Naive thymus-derived CD8-positive, alpha-beta T cell (primary cell): ENCODE data around the gene MT1A. TPM values are rescaled to one million over a fixed set of nuclear protein-coding genes. Genes with fewer than 3 reads are reported as not detected.
"Not testable (repeated sequence)": the region's sequence is repeated elsewhere in the genome, so short reads cannot be mapped to it uniquely, and the experiment has no call there.

Source experiments
- ATAC-seq, 2 donors: fragments of 150-1000 bp; cut with Tn5 transposase in 1 of 2; sonication (Bioruptor Pico), chemical (Tn5 transposase) in 1 of 2; 1 replicate in 1 of 2; 2 replicates in 1 of 2; pipeline ENCODE4 v1.10.0; 2021; ENCODE audit warnings: mild to moderate bottlenecking in 2 of 2, moderate library complexity in 2 of 2
- POLR2A ChIA-PET: fragments of 350-600 bp; sonication (Branson Sonifier 250); formaldehyde crosslinking; loops from one replicate; lab custom pipeline; 2021; ENCODE audit warnings: antibody characterized with exemption; lab: Charles Lee
- DNase-seq, 10 donors: peaks; one replicate each; pipeline versions ENCODE4 v3.0.0 to v3.0.0-alpha.2; 2020 to 2022
- H3K27ac Mint-ChIP-seq, 10 donors: one replicate each; pipeline ENCODE4 v1.8.0; 2020 to 2022; ENCODE audit warnings: mild to moderate bottlenecking in 10 of 10, mixed read lengths in 10 of 10, moderate library complexity in 4 of 10, inconsistent platforms in 1 of 10
- H3K27me3 Mint-ChIP-seq, 5 donors: one replicate each; pipeline ENCODE4 v1.8.0; 2021 to 2022; ENCODE audit warnings: mixed read lengths in 5 of 5
- H3K36me3 Mint-ChIP-seq, 3 donors: one replicate each; pipeline ENCODE4 v1.8.0; 2020 to 2022; ENCODE audit warnings: mixed read lengths in 3 of 3, mild to moderate bottlenecking in 2 of 3, inconsistent platforms in 1 of 3
- H3K4me1 Mint-ChIP-seq, 4 donors: one replicate each; pipeline ENCODE4 v1.8.0; 2021 to 2022; ENCODE audit warnings: mixed read lengths in 4 of 4
- H3K4me3 Mint-ChIP-seq, 10 donors: one replicate each; pipeline ENCODE4 v1.8.0; 2020 to 2022; ENCODE audit warnings: mild to moderate bottlenecking in 10 of 10, mixed read lengths in 10 of 10, moderate library complexity in 6 of 10, inconsistent platforms in 1 of 10
- H3K9me3 Mint-ChIP-seq, 9 donors: one replicate each; pipeline ENCODE4 v1.8.0; 2020 to 2022; ENCODE audit warnings: mixed read lengths in 9 of 9, mild to moderate bottlenecking in 3 of 9, inconsistent platforms in 1 of 9, moderate library complexity in 1 of 9
- polyA plus RNA-seq, 3 donors: library from polyadenylated mRNA; unstranded; fragments of 300-500 nt; fragmentation: Illumina TruSeq; gene quantifications; one replicate each; pipeline ENCODE4 v1.2.3, GENCODE V29; 2021
- total RNA-seq, 8 experiments: library from RNA in 2 of 8; stranded (reverse) in 2 of 8; gene quantifications; one replicate each; pipeline ENCODE4 v1.2.3 and lab custom pipeline; 2021 to 2026

MT1A gene
- total and polyA plus RNA-seq, 5 experiments from 2014 or later = not detected

DNA sequence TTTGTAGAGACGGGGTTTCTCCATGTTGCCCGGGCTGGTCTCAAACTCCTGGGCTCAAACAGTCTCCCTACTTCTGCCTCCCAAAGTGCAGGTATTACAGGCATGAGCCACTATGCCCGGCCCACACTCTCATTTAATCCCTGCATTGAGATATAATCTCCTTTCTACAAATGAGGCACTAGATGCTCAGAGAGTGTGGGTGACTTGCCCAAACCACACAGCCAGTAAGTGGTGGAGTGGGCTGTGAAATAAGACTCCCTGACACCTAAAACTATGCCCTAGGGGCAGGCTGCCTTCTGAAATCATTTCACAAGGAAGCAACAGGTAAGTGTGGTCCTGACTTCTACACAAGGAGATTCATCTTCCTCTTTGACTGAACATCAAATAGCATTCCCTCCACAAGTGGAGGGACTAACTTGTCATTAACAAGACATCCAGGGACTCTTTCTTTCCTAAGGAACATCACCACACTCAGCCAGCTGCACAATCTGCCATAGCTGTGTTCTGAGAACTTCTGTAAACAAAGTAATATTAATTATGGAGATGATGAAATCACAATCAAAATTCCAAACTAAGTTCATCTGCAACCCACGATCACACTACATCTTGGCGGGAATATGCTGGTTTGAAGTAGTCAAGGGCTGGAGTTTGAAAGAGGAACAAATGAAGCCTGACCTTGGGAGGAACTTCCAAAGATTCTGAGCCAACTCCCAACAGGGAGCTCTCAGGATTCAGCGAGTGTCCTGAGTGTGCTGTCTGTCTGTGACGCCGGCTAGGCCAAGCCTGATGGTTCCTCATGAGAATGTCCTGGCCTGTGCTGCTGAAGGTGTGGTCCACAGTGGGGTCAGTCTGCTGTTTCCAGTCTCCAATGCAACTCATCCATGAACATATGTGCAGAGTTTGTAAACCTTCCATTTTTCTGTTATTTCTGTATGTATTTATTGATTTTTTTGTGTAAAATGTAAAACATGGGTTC lies 27.1 kb downstream of the MT1A start:
- not testable (repeated sequence) for H3K4me3 Mint-ChIP-seq, H3K27ac Mint-ChIP-seq, DNase-seq, H3K9me3 Mint-ChIP-seq, ATAC-seq
- H3K36me3 Mint-ChIP-seq = peaks cover 0 to 17% (median 8%) of the 10 kb centered on the region in 3 donors
- peaks cover 21 to 50% (median 36%) of the 10 kb centered on the region in 5 donors for H3K27me3 Mint-ChIP-seq
- peaks cover 28 to 52% (median 40%) of the 10 kb centered on the region in 4 donors for H3K4me1 Mint-ChIP-seq
- POLR2A ChIA-PET = interaction anchor here (4.8 kb wide), 1 partner anchor 58 kb away, joined by 33 read pairs; the partner anchor contains the start of gene MT2A

DNA sequence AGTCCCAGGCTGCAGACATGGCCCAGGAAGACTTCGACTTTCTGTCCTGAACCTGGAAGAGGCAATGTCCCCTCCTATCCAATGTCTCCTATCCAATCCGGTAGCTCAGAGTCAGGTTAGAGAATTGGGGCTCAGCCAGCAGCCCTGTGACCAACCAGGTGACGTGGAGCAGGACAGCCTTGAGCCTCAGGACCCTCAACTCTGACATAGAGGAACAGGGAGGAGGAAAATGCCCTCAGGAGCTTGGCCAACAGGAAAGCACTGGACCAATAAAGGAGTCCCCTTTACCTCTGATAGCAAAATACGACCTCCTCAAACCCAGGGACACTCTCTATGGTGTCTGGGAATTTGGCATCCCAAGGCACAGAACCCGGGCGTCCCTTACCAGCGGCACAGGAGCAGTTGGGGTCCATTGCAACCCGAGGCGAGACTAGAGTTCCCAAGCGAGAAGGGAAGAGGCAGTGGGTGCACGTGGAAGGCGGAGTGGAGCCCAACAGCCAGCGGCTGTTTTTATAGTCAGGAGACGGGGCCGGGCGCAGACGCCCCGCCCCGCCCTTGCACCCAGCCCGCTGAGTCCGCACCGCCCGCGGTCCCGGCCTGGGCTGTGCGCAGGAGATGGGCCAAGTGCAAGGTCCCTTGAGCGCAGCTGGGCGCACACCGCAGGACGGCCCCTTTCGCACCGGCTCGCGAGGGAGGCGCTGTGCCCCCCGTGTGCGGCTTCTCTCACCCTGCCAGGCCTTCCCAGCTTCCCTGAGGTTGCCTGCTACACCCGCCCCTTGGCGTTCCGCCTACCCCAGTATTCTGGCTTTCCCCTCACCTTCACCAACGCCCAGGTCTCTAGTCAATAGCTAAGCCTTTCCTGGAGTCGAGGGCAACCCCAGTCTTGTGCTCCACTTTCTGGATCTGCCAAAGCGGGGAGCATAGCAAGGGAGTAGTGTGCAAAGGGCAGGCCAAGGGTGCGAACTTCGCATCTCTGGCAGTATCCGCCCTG lies 29.4 kb downstream of the MT1A start, which contains the start of gene MT1G:
MT1G (minus strand) TSS at position 485 of the 991 bp plus-strand sequence; CDS start at position 413, 72 bp downstream.
- no peak for DNase-seq

DNA sequence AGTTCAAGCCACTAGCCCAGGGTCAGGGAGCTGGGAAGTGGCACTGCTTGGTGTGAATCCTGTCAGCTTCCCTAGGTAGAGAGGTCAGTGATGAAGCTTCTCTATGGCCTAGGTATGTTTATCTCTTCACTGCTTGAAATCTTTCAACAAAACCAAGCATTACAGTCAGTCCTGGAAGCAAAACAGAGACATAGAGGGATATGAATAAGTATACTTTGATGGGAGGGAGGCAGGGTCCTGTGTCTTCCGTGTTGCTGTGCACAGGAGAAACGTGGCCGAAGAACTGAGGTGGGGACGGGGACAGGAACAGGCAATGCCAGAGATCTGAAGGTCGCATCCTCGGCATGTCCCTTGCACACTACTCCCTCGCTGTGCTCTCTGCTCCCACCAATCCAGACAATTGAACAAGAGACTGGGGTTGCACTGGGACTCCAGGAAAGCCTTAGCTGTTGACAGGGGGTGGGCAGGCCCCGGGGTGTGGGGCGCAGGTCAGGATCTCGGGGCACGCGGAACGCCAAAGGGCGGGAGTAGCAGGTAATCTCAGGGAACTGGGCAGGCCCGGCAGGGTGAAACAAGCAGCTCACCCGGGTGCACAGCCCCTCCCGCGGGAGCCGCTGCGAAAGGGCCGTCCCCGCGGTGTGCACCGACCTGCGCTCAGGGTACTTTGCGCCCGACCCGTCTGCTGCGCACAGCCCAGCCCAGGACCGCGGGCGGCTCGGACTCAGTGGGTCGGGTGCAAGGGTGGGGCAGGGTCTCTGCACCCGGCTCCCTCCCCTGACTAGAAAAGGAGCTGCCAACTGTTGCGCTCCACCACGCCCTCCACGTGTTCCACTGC lies 30.8 kb downstream of the MT1A start, which contains the start of gene MT1H:
MT1H (plus strand) TSS at position 810 of the 835 bp plus-strand sequence. CDS start 71 bp downstream, outside the sequence.
- Mint-ChIP-seq H3K4me1 (peaks cover 16 to 31% (median 22%) of the 10 kb centered on the region in 4 donors), H3K9me3 (no peaks in the 10 kb centered on the region), H3K27me3 (peaks cover 27 to 59% (median 46%) of the 10 kb centered on the region in 5 donors), H3K27ac (peak within 1 kb of the TSS in 2 of 10 donors; percentile 16 to 71), H3K36me3 (peaks cover 0 to 17% (median 8%) of the 10 kb centered on the region in 3 donors), H3K4me3 (peak within 1 kb of the TSS in 7 of 10 donors; percentile 24 to 62 (median 59))
- peak; percentile 40 to 52 for ATAC-seq
- POLR2A ChIA-PET = interaction anchor here (0.9 to 1.9 kb wide), 2 partner anchors 13 to 61 kb away, joined by 4 to 5 read pairs; partner anchors contain the start of genes MT1X and MT2A
- no peak for DNase-seq

More for the DNA sequence above, 29.4 kb downstream of the MT1A start, which contains the start of gene MT1G:
- Mint-ChIP-seq H3K27ac (no peak within 1 kb of the TSS), H3K9me3 (no peaks in the 10 kb centered on the region), H3K27me3 (peaks cover 27 to 56% (median 46%) of the 10 kb centered on the region in 5 donors), H3K4me1 (peaks cover 15 to 35% (median 24%) of the 10 kb centered on the region in 4 donors), H3K36me3 (peaks cover 0 to 17% (median 8%) of the 10 kb centered on the region in 3 donors), H3K4me3 (peak within 1 kb of the TSS in 8 of 10 donors; percentile 34 to 65 (median 54))
- peak; percentile 62 to 69 for ATAC-seq
- POLR2A ChIA-PET = interaction anchor here (0.6 to 0.9 kb wide), 2 partner anchors 15 to 34 kb away, joined by 3 to 4 read pairs; partner anchors contain the start of gene MT1X

DNA sequence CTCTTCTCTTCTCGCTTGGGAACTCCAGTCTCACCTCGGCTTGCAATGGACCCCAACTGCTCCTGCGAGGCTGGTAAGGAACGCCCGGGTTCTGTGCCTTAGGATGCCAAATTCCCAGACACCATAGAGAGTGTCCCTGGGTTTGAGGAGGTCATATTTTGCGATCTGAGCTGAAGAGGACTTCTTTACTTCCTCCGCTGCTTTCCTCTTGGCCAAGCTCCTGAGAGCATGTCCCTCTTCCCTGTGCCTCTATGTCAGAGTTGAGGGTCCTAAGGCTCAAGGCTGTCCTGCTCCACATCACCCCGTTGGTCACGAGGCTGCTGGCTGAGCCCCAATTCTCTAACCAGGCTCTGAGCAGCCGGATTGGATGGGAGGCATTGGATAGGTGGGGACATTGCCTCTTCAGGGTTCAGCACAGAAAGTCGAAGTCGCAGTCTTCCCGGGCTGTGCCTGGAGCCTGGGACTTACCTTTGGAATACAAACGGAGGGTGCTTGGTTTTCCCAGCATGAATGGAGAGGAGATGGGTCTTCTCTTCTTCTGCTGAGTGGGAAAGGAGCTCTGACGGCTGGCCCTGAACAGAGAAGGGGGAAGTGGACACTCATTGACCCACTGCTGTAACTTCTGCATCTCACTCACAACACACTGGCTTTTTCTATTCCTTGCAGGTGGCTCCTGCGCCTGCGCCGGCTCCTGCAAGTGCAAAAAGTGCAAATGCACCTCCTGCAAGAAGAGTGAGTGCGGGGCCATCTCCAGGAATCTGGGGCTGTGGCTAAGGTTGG lies 31.6 kb downstream of the MT1A start:
- Mint-ChIP-seq H3K36me3 (peaks cover 0 to 13% (median 5%) of the 10 kb centered on the region in 3 donors), H3K27ac (peak overlapping the region in 1 of 10 donors; percentile 71)
- POLR2A ChIA-PET = interaction anchor here (1.9 kb wide), 1 partner anchor 62 kb away, joined by 5 read pairs; the partner anchor contains the start of gene MT2A

DNA sequence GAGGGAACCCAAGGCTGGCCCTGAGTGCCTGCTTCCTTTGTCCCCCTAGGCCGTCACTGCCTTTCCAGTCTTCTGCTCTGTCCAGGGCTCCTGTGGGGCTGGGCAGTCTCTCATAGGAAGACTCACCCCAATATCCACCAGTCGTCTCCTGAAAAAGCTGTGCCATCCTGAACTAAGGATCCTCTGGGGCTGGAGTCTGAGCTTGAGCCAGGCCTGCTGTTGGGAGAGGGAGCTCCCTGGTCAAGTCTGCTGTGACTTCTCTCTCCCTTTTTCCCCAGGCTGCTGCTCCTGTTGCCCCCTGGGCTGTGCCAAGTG lies 32.1 kb downstream of the MT1A start:
- POLR2A ChIA-PET = interaction anchor here (1.9 kb wide), 1 partner anchor 62 kb away, joined by 5 read pairs; the partner anchor contains the start of gene MT2A
- H3K27me3 Mint-ChIP-seq = peaks cover 27 to 53% (median 46%) of the 10 kb centered on the region in 5 donors
- no peaks in the 10 kb centered on the region for H3K9me3 Mint-ChIP-seq

More for the DNA sequence above, 31.6 kb downstream of the MT1A start:
- ATAC-seq (no peak), DNase-seq (no peak)
- Mint-ChIP-seq H3K27me3 (peaks cover 27 to 55% (median 46%) of the 10 kb centered on the region in 5 donors), H3K4me3 (peak overlapping the region in 6 of 10 donors; percentile 12 to 62 (median 57)), H3K9me3 (no peaks in the 10 kb centered on the region), H3K4me1 (peaks cover 18 to 37% (median 26%) of the 10 kb centered on the region in 4 donors)

DNA sequence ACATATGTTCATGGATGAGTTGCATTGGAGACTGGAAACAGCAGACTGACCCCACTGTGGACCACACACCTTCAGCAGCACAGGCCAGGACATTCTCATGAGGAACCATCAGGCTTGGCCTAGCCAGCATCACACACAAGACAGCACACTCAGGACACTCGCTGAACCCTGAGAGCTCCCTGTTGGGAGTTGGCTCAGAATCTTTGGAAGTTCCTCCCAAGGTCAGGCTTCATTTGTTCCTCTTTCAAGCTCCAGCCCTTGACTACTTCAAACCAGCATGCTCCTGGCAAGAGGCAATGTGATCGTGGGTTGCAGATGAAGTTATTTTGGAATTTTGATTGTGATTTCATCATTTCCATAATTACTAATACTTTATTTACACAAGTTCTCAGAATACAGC lies 33.2 kb downstream of the MT1A start:
- not testable (repeated sequence) for DNase-seq, H3K27ac Mint-ChIP-seq, H3K36me3 Mint-ChIP-seq, ATAC-seq, H3K9me3 Mint-ChIP-seq, H3K4me3 Mint-ChIP-seq
- Mint-ChIP-seq H3K27me3 (peaks cover 25 to 46% (median 44%) of the 10 kb centered on the region in 5 donors), H3K4me1 (peaks cover 24 to 53% (median 36%) of the 10 kb centered on the region in 4 donors)
- POLR2A ChIA-PET = interaction anchor here (0.6 to 1.0 kb wide), 2 partner anchors 28 to 41 kb away, joined by 3 to 4 read pairs; no protein-coding TSS in a partner anchor

More for the DNA sequence above, 32.1 kb downstream of the MT1A start:
- Mint-ChIP-seq H3K36me3 (peaks cover 0 to 8% (median 4%) of the 10 kb centered on the region in 3 donors), H3K27ac (no peak overlapping the region), H3K4me1 (peaks cover 22 to 43% (median 31%) of the 10 kb centered on the region in 4 donors), H3K4me3 (no peak overlapping the region)
- DNase-seq (no peak), ATAC-seq (no peak)

DNA sequence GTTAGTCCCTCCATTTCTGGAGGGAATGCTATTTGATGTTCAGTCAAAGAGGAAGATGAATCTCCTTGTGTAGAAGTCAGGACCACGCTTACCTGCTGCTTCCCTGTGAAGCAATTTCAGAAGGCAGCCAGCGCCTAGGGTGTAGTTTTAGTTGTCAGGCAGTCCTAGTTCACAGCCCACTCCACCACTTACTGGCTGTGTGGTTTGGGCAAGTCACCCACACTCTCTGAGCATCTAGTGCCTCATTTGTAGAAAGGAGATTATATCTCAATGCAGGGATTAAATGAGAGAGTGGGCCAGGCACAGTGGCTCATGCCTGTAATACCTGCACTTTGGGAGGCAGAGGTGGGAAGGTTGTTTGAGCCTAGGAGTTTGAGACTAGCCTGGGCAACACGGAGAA lies 33.7 kb downstream of the MT1A start:
- ATAC-seq, H3K36me3 Mint-ChIP-seq, DNase-seq, H3K9me3 Mint-ChIP-seq, H3K4me3 Mint-ChIP-seq, H3K27ac Mint-ChIP-seq: not testable (repeated sequence)
- POLR2A ChIA-PET = interaction anchor here (0.6 to 1.0 kb wide), 2 partner anchors 29 to 40 kb away, joined by 3 to 4 read pairs; no protein-coding TSS in a partner anchor
- peaks cover 24 to 53% (median 36%) of the 10 kb centered on the region in 4 donors for H3K4me1 Mint-ChIP-seq
- peaks cover 25 to 45% (median 40%) of the 10 kb centered on the region in 5 donors for H3K27me3 Mint-ChIP-seq

DNA sequence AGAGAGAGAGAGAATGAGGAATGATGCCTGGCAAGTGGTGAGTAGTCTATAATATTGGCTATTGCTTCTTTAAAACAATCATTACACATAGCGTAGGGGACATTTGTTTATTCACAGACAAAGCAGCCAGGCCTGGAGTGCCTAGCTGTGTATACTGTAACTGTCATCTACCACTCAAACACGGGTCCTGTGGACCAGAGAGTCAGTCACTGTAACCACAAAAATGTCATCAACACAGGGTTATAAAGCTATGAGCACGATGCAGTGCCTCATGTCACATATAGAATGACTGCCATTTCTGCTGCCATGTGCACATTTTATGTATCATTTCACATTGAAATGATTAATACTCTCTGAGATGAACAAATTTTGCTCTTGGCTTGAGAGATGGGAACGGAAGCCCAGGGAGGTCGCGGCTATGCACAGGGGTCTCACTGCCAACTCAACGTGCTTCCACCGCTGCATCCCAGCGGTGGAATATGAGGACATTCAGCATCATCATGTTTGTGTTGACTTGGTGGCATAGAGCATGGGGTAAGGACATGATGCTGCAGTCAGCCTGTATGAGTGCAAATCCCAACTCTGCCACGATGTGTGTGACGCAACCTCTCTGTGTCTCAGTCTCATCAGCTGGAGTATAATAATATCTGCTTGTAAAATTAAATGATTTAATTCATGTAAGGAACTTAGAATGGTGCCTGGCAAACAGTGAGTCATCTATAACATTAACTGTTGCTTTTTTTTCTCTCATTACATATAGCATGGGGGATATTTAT lies 34.5 kb downstream of the MT1A start:
- Mint-ChIP-seq H3K9me3 (no peaks in the 10 kb centered on the region), H3K27ac (peak overlapping the region in 1 of 10 donors; percentile 25), H3K4me3 (no peak overlapping the region), H3K36me3 (no peaks in the 10 kb centered on the region), H3K4me1 (peaks cover 23 to 46% (median 34%) of the 10 kb centered on the region in 4 donors), H3K27me3 (peaks cover 21 to 42% (median 33%) of the 10 kb centered on the region in 5 donors)
- POLR2A ChIA-PET = interaction anchor here (0.9 to 1.3 kb wide), 2 partner anchors 9 to 16 kb away, joined by 3 to 4 read pairs; partner anchors contain the start of gene MT1X
- DNase-seq (no peak), ATAC-seq (no peak)

DNA sequence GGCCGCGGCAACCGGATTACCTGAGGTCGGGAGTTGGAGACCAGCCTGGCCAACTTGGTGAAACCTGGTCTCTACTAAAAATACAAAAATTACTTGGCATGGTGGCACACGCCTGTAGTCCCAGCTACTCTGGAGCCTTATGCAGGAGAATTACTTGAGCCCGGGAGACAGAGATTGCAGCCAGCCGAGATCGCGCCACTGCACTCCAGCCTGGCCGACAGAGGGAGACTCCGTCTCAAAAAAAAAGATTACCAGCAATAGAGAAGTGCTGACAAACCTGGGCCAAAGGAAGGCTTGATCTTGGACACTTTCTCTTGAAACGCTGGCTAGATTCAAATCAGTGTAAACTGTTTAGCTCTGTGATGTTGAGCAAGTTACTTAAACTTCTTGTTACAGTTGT lies 35.5 kb downstream of the MT1A start:
- Mint-ChIP-seq H3K27ac (peak overlapping the region in 5 of 10 donors; percentile 7 to 77 (median 69)), H3K4me3 (peak overlapping the region in 6 of 10 donors; percentile 3 to 50 (median 38))
- POLR2A ChIA-PET = interaction anchor here (0.9 to 1.3 kb wide), 2 partner anchors 8 to 17 kb away, joined by 3 to 4 read pairs; partner anchors contain the start of gene MT1X

More for the DNA sequence above, 35.5 kb downstream of the MT1A start:
- DNase-seq = peak in 4 of 10 donors; percentile 22 to 60 (median 45)
- Mint-ChIP-seq H3K9me3 (no peaks in the 10 kb centered on the region), H3K36me3 (no peaks in the 10 kb centered on the region), H3K27me3 (peaks cover 13 to 34% (median 25%) of the 10 kb centered on the region in 5 donors), H3K4me1 (peaks cover 15 to 38% (median 26%) of the 10 kb centered on the region in 4 donors)
- ATAC-seq = peak; percentile 32 to 33
